G401 (cell line): Measurements from ENCODE around the gene BBLN. TPM values are rescaled to one million over a fixed set of nuclear protein-coding genes. Genes with fewer than 3 reads are reported as not detected.
A peak's percentile ranks its signal among the peaks of the same experiment; 100 is the strongest.
"Not testable (repeated sequence)": the region's sequence is repeated elsewhere in the genome, so short reads cannot be mapped to it uniquely, and the experiment has no call there.

Source experiments
- DNase-seq: peaks from one replicate; pipeline ENCODE4 v3.0.0-alpha.2; 2015; ENCODE audit warnings: low spot score
- in situ Hi-C: cut with HindIII; loops from 2 replicates; pipeline ENCODE4 v1.10.0; 2016; ENCODE audit warnings: low sequenced_read_pairs, mixed read lengths
- total RNA-seq: library from RNA; depleted of rRNA; stranded (reverse); fragments of >200 nt; shearing (Covaris generic); gene quantifications from 2 replicates; pipeline ENCODE4 v1.2.3, GENCODE V29; 2014

BBLN gene
- total RNA-seq, 1 experiment from 2014 or later = 125 TPM

DNA sequence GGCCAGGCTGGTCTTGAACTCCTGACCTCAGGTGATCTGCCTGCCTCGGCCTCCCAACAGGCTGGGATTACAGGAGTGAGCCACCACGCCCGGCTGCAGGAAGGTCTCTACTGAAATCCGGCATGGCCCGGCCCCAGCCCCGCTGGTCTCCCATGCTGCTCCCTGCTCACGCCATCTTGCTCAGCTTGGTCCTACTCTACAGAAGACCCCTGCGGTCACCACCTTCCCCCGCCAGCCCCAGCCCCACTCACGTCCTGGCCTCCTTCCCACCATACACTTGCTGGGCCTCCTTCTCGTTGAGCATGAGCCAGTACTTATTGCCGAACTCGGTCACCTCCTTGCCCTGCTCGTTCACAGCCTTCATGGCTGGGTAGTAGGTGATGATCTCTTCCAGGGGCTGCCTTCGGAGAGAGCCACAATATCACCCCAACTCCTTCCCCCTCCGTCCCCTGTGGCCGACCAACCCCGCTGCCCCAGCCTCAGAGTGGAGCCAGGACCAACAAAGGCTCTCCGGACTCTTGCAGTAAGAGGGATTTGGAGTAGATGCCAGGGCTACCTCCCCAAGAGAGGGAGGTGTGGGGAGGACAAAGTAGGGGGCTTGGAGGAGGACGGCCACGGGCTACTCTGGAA, 36.5 kb upstream of the BBLN start:
- DNase-seq = no peak
- in situ Hi-C loops = no loop called here

DNA sequence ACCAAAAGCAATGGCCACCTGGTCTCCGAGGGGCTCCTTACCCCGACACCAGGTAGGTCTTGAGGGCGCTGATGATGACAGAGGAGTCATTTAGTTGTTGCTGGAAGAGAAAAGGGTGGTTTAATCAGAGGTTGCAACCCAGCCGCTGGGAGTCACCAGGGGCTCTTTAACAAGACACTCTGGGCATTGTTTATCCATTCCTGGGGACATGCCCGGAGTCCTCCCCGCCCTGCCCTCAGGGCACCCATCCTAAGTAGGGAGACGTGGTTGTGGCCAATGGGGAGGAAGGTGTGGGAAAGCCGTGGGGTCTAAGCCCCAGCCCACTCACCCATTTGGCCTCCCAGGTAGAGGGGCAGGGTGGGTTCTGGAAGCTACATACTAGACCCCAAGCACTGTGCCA, 35.6 kb upstream of the BBLN start:
- DNase-seq = no peak
- in situ Hi-C loops = no loop called here

DNA sequence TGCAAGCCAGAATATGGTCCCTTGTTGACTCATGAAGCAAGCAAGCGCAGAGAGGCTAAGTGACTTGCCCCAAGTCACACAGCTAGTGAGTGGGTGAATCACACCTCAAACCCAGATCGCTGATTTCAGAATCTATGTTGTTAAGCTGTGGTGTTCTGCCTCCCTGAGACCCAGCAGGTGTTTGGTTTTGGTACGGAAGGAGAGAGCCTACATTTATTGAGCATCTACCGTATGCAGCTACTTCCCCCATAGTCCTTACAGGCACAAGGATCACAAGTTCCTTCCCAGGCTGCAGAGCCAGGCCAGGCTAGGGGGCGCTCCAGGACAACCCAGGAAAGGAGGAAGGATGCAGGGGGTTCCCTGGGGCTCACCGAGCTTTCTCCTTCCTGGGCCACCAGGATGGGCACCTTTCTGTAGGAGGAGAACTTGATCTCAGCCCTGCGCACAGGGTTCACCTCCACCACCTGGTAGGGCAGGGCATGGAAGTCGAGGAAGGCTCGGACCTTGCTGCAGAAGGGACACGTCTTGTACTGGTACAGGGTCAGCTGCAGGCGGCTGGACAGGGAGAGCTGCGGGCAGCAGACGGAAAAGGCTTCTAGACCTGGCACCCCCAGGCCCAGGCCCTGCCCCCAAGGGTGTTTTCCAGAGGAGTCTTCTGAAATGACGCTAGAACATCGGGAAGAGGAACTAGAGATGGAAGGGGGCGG, 35.0 kb upstream of the BBLN start:
- DNase-seq = peak; percentile 75
- in situ Hi-C loops = no loop called here

DNA sequence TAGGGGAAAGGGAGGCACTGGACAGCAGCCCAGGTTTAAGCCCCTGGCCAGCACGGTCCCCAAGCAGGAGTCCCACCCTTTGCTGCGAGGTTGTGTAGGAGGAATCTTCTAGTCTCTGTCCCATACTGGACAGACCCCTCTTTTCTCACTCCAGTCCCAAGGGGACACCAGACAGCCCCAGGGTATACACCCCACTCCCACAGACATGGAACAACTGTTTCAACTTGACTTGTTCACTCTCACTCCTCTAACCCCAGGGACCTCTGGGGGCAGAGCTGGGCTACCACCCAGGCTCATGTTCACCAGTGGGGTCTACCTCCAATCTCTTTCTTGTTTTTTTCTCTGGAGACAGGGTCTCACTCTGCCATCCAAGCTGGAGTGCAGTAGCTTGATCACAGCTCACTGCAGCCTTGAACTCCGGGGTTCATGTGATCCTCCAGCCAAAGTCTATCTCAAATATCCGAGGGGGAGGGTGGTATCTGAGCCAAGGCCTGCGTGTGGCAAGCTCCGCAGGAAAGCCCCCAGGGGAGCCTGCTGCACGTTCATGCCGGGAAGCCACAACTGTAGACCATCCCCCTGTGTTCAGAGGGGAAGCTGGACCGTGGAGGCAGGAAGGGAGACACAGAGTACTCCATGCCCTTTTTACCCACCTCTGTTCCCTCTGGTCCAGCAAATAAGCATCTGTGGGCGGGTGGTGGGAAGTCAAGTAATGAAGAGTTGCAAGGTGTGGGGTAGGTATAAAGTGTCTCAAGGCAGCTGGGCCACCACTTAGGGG, 34.3 kb upstream of the BBLN start:
- DNase-seq = no peak
- in situ Hi-C loops = no loop called here

DNA sequence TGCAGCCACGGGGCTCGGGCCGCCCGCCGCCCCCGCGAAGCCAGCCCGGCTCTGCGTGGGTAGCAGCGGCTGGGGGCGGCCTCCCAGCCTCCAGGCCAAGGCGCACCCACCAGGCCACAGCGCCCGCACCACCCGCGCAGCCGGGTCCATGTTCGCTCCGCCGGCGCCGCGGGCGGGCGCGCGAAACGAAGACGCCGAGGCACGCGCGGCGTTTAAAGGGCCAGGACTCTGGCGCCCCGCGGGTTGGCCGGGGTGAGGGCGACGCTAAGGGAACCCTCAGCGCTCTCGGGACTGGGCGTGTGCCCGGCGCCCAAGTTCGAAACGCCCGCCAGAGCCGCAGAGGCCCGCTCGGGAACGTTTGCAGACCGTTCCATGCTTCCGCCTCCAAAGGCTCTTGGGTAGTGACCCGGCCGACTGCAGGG, 32.5 kb upstream of the BBLN start, which contains the start of gene PTGES2:
TSS of gene PTGES2 (minus strand) at position 162 of the 422 bp plus-strand sequence. CDS start at position 150, 12 bp downstream.
- in situ Hi-C loops = no loop called here
- peak; percentile 82 for DNase-seq

DNA sequence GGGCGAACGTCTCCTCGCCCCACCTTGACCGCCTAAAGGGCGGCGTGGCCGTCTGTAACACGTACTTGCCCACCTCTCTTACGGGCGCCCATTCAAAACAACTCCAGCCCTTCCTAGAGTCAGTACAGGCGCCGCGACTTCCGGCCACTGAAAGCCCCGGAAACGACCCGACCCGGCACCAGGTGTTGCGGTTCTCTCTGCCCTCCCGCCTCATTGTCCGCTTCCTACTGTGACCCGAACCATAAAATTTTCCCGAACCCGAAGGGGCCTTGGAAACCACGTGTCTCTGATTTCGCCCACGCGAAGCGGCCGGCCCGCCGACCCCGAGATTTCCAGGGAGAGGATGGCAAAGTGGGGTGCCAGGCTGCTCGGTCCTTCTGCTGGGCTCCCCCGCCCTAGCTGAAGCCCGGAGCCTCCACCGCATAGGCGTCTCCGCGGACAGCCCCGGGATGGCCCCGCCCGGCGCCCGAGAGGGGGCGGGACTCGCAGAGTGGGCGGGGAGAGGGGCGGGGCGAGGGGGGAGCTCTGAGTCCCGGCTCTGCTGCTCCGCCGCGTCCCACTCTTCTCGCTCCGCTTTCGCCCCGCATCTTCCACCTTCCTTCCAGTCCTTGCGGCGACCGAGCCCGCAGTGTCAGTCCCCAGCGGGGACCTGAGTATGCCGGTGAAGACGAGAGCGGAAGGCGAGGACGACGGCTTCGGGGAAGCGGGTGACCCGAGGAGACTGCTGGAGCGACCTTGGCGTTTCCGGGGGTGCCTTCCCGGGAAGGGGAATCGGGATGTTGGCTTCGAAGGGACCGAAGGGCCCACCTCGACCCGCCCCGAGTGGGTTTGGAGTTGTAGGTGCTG, 31.9 kb upstream of the BBLN start:
- in situ Hi-C loops = no loop called here
- peak; percentile 94 for DNase-seq

DNA sequence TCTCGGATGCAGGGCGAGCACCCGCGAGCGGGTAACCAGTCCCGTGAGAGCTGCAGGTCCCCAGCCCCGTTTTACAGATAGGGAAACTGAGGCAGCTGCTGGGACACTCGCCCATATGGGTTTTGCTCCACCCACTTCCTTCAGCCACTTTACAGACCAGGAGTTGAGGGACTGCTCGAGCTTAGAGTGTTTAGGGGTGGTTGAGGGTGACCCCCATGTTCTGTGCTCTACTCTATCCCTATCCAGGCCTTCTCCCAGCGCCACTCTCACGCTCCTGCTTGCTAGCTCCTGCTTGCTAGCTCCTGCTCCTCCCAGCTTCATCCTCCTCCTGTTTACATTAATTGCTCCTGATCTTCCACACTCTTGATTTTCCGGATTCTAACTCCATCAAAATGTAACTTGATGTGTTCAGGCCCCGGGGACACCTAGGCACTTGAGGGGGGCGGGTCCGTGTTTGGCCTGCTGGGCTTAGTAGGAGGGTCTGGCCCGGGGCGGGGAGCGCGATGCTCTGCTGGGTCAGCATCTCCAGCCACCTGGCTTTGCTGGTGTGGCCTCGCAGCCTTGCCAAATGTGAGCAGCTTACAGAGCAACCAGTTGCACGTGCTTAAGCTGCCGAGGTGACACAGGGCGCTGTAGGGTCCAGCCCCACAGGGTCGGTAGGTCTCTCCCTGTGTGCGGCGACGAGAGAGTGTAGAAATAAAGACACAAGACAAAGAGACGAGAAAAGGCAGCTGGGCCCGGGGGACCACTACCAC, 31.1 kb upstream of the BBLN start:
- in situ Hi-C loops = no loop called here
- peak; percentile 37 for DNase-seq

DNA sequence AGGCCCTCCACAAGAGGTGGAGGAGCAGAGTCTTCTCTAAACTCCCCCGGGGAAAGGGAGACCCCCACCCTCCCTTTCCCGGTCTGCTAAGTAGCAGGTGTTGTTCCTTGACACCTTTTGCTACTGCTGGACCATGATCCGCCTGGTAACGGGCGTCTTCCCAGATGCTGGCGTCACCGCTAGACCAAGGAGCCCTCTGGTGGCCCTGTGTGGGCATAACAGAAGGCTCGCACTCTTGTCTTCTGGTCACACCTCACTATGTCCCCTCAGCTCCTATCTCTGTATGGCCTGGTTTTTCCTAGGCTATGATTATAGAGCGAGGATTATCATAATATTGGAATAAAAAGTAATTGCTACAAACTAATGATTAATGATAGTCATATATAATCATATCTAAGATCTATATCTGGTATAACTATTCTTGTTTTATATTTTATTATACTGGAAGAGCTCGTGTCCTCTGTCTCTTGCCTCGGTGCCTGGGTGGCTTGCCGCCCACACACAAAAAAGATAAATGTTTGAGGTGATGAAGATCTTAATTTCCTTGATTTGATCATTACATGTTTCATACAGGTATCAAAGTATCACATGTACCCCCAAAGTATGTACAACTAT, 30.0 kb upstream of the BBLN start:
- DNase-seq, in situ Hi-C loops: not testable (repeated sequence)

DNA sequence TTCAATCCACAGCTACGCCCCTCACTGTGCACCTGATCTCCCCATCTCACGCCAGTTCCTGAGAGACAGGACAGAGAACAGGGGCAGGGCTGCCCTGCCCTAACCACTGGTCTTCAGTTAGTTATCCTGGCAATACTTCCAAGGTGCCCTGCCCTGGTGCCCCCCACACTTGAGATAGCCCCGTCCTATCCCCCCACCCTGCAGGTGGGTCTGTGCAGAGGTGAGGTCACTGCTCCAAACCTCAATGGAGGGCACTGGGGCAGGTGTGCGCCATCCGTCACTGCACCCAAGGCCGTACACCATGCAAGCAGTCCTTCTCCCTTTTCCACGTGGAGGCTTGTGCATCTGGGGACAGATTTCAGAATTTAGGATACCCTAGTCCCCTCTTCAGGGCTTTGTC, 29.4 kb upstream of the BBLN start:
- in situ Hi-C loops, DNase-seq: not testable (repeated sequence)

DNA sequence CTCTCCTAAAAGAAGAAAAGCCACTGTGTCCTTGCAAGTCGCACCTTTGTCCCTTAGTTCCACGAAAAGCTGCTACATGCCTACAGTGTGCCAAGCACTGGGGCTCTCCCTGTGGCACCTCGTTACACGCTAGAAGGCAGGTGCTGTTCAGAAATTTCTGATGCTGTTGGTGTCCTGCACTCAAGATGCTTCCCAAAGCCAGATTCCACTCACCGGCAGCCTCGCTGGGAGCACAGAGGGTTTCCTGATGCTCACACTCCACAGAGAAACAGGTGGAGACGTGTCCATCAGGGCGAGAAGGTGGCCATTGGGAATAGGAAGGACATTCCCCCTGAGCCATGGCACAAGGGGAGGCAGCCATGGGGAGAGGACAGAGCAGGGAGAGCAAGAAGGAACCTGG, 28.7 kb upstream of the BBLN start:
- DNase-seq, in situ Hi-C loops: not testable (repeated sequence)

DNA sequence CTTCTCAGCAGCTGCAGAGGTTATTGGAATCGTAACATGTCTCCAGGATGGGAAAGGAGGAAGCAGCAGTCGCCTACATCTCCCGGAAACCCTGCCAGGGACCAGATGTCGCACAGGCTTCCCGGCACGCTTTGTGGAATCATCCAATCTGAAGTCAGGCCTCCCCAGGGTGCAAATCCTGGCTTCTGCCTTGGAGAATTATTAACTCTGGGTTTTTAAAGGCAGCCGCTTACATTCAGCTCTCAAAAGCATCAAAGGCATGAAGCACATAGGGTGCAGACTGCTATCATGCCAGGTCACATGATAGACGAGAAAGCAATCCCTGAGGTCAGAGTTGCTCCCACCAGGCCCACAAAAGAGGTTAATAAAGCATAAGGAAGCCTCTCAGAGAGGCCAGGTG, 27.9 kb upstream of the BBLN start:
- in situ Hi-C loops, DNase-seq: not testable (repeated sequence)

DNA sequence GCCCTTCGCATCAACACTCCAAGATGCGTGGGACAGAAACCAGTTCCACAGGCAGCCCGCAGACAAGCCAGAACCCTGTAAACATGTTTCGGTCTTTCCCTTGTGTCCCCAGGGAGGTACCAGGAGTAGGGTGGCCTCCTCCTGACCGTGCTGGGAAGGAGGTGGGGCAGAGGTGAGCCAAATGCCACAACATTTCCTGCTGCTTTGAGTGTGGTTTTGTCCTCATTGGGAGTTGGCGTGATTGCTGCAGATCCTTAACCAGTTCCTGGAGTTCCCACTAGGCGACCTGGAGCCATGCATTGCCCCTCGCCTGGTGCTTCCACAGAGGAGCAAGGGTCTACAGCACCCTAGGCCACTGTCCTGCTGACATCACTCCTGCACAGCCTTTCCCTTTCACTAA, 24.5 kb upstream of the BBLN start:
- in situ Hi-C loops = not testable (repeated sequence)
- DNase-seq = peak; percentile 24

DNA sequence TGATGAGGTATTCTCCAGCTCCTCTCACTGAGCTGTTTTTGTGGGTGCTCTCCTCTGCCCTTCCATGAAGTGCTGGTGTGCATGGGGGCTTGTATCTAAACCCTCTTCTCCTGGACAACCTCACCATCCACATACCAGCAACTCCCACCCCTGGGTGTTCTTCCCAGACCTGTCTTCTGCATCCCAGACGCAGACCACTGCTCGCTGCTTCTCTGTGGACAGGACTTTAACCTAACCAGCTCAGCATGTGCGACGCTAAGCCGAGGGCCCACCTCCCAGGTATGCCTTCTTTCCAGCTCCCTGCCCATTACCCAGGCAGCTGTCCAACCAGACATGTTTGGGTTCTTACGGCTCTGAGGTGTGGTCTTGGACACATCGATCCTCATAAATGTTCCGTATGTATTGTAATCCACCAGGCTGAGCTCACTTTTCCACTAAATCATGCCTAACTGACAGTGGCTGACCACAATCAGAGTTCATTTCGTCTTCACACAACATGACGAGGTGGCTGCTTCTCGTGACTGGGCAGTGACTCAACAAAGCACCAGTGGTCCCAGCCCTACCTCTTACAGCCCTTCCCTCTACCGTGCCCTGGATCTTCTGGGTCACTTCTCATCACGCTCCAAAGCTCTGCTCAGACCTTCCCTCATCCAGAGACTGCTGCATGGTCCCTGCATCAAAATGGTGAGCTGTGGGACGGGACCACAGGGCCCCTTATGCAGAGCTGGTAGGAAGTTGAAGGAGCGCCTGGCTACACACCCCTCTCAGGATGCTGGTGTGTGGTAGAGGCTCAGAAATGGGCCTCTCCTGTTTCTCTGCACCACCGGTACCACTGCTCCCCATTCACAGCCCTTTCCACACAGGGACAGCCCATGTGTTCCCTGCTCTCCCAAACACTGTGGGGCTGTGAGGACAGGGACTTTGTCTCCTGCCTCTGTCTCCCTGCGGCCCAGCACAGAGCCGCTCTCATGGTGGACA, 23.0 kb upstream of the BBLN start:
- DNase-seq = no peak
- in situ Hi-C loops = no loop called here

DNA sequence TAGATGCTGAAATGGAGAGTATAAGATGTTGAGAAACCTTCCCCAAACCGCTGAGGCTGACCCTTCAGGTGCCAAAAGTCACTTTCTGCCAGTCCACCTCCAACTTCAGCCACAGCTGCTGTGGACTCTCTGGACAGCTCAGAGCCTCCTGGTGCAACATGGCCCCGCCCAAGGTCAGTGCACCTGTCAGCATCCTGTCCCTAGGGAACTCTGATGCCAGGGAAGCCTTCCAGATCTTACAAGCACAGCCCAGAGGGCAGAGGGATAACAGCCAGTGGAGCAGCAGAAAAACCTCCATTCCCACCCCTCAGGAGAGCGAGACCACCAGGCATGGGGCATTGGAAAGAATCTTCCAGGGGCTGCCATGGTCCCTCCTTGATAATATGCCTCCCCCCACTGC, 22.1 kb upstream of the BBLN start:
- in situ Hi-C loops = no loop called here

DNA sequence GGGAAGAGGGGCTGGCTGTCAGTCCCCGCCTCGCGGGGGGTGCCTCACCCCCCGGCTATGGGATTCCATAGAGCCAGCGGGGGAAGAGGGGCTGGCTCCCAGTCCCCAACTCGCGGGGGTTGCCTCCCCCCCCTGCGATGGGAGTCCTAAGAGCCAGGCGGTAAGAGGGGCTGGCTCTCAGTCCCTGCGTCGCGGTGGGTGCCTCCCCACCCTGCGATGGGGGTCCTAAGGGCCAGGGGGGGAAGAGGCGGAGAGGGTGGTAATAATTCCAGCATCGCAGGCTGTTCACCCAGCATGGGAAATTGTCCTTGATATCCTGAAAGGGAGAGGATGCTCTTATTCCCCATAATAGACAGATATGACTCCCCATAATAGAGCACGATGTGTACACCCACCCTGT, 20.4 kb upstream of the BBLN start:
- in situ Hi-C loops = no loop called here
- DNase-seq = no peak

More for the DNA sequence above, 22.1 kb upstream of the BBLN start:
- DNase-seq = no peak

DNA sequence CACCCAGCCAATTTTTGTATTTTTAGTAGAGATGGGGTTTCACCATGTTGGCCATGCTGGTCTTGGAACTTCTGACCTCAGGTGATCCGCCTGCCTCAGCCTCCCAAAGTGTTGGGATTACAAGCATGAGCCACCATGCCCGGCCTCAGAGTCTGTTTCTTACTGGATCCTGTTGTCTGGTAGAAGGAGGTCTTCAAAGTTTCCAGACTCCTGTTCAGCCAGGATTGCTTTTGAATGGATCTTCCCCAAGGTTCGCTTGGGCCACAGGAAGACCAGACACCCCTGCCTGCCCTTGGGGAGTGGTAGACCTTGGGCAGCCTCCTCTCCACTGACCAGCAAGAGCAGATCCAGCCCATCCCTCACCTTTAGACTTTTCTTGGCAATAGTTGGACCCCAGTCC, 18.5 kb upstream of the BBLN start:
- no peak for DNase-seq
- in situ Hi-C loops = no loop called here

DNA sequence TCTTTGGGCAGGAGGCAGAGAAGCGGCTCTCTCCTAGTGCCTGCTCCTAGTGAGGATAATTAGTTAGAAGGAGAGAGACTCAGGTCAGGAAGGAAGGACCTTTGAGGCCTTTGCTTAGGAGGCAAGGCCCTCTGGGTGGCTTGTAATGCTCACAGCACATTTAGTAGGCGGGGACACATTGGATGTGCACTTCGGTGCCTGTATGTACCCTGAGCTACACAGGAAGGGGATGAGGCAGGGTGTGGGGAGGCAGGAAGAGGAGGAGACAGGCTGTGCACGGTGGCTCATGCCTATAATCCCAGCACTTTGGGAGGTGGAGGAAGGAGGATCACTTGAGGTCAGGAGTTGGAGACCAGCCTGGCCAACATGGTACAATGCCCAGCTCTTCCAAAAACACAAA, 18.0 kb upstream of the BBLN start:
- DNase-seq = no peak
- in situ Hi-C loops = no loop called here
